ENCODE data around the gene HNMT.

DNA sequence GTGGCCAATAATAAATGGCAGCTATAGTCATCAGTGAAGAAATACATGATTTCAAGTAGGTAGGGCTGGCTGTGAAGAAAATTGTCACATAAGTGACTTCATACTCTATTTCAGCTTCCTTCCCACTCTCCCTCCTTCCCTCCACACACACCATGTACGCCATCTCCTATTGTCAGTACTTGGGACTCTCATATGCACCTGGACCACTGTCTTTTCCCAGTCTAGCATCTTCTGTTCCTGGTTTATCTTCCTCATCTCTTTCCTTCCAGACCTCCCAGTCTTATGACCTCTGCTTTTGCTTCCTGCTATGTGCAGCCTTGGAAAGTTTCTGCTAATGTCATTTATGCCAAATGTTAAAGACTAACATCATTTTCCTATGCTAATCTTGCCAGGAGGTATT, 35.0 kb downstream of the HNMT start:
- no peak for TF ChIP-seq CTCF (IDR thresholded peaks at IDR 0.05)
- TF ChIP-seq ZFX (IDR thresholded peaks at IDR 0.05; ENCODE audit: borderline replicate concordance) = no peak

Data from 22Rv1 (cell line).